ENCODE data around the gene TAF1B.
A peak's percentile ranks its signal among the peaks of the same experiment; 100 is the strongest.

The TAF1B gene

DNA sequence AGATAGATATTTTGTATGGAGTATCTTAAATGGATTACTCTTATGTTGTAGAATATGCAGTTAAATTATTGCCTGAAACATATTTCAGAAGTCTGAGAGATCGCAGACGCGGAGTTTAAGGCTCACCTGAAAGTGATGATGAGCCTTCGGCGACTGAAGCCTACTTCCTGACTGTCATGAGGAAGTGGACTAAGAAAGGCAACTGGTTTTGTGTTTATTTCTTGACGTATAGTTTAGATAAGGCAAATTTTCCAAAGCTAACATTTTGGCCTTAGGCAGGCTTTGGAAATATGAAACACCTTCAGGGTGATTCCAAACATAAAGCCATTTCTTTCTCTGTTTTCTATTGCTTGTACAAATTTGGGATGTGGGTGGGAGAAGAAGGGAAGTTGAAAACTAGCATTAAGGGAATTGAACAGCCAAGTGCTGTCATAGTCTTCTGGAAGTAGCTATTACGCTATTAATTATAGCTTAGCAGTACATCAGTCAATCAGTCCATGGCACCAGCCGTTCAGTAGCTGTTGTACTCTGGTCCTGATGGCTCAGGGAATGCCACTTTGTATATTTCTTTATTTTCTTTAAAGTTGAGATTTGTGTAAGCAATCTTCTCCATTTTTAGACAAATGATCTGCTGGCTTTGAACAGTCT lies 109.7 kb downstream of the TAF1B start:
- DNase-seq (ENCODE audit: extremely low spot score, insufficient read length, low read depth) (no peak), FAIRE-seq (no peak)

DNA sequence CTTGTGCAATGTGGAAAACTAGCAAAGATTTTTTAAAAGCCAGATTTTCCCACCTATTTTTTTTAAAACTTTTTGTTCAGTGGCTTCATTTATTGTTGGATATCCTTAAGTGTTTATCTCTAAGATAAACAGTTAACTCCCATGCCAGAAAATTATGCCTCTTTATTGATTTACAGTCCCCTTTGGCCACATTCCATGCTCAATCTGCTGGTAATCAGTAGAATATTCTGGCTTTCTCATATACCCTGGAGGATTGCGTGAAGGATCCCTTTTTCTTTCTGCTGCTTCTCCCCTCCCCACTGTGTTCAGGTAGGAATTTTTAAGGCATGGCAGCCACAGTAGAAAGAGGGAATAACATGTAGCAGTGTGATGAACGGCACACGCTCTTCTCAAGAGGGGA lies 110.9 kb downstream of the TAF1B start:
- DNase-seq (ENCODE audit: extremely low spot score, insufficient read length, low read depth) (no peak), FAIRE-seq (no peak)

DNA sequence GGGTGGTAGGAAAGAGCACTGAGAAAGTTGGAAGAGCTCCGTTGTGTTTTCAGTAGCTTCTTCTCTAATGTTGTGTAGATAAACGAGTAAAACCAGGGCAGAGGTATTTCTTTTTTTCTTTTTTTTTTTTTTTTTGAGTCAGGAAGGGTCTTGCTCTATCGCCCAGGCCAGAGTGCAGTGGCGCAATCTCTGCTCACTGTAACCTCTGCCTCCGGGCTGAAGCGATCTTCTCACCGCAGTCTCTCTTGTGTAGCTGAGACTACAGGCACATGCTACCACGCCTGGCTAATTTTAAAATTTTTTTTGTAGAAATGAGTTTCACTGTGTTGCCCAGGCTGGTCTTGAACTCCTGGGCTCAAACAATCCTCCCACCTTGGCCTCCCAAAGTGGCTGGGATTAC lies 114.8 kb downstream of the TAF1B start:
- FAIRE-seq = no peak
- DNase-seq (ENCODE audit: extremely low spot score, insufficient read length, low read depth) = no peak

- DNase-seq (ENCODE audit: extremely low spot score, insufficient read length, low read depth) = no peak
- FAIRE-seq = no peak
Measured at GRCh38 chr2:9959262-9959661, 116.0 kb downstream of the TAF1B start.

DNA sequence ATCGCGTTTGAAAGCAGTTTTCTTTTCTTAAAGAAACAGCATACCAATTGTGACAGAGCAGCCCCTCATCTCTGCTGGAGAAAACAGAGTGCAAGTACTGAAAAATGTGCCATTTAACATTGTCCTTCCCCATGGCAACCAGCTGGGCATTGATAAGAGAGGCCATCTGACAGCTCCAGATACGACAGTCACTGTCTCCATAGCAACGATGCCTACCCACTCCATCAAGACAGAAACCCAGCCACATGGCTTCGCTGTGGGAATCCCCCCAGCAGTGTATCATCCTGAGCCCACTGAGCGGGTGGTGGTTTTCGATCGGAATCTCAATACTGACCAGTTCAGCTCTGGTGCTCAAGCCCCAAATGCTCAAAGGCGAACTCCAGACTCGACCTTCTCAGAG lies 117.7 kb downstream of the TAF1B start:
- FAIRE-seq (no peak), DNase-seq (ENCODE audit: extremely low spot score, insufficient read length, low read depth) (no peak)

- no peak for DNase-seq (ENCODE audit: extremely low spot score, insufficient read length, low read depth)
- FAIRE-seq = no peak
Measured at GRCh38 chr2:9964334-9964980, 121.2 kb downstream of the TAF1B start.

- FAIRE-seq (peak; percentile 12), DNase-seq (ENCODE audit: extremely low spot score, insufficient read length, low read depth) (no peak)
Measured at GRCh38 chr2:9965119-9965822, 122.0 kb downstream of the TAF1B start.

- FAIRE-seq = no peak
- DNase-seq (ENCODE audit: extremely low spot score, insufficient read length, low read depth) = no peak
Measured at GRCh38 chr2:9966491-9967022, 123.3 kb downstream of the TAF1B start.

DNA sequence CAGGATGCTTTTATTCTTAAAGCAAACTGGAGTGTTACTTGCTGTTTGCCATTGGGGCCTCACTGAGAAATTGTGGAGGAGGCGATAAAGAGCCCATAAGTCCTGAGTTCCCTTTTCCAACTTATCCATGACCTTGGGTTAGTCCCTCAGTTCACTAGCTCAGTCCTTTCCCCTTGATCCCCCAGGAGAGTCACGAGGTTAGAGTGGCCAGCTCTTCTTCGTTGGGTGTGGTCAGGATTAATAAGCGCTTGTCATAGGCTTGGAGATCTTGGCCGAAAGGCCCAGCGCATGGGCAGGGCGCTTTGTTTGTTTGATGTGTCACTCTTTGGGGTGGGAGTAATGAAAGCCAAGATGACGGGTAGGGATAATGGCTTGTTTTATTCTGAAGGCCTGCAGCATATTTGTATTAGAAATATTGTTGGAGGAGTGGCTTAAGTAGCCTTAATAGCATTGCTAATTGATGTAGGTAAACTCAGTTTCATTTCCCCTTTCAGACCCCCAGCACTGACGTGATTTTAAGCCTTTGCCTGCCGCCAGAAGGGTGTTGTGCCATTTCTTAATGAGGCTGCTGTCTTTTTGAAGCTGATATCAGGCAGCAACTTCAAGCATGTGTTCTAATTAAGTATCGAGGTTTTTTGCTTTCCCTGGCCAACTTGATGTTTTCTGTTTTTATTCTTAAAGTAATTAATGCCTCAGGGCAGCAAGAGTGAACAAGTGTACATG lies 123.9 kb downstream of the TAF1B start:
- DNase-seq (ENCODE audit: extremely low spot score, insufficient read length, low read depth) = no peak
- FAIRE-seq = peak; percentile 31

DNA sequence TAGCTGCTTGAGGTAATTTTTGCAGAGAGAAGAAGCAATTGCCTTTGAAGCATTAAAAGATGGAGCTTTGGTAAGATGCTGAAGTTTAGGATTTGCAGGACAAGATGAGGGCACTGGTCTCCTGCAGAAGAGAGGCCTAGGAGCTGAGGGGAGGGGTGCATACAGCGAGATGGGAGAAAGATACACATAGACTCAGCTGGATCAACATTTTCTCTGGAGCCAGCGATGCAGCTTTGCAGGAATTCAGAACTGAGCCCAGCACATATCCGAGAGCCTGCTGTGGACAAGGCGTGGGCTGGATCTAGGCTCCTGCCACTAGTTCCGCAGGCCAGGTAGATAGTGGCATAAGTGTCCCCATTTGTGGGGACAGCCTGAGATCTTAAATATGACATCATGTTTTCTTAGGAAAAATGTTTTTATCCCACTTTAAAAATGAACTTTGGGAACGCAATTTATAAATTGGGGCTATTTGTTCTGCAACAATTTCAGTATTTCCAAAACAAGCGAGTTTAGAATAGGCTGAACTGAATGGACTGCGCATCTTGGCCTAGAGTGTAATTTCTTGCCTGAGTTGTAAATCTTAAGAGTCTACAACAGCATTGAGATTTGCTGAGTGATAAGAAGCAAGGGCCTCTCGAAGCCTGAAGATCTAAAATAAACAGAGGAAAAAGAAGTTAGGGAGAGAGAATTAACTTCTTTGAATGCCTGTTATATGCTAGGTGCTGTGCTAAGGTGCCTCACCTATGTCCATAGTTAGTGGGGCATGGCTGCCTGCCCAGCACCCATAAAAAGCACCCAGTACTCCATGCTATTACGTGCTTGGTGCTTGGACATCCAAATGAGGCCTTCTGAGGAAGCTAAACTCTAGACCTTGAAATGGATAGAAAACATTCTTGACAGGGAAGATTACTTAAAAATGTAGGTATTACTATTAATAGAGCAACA lies 125.6 kb downstream of the TAF1B start:
- no peak for DNase-seq (ENCODE audit: extremely low spot score, insufficient read length, low read depth)
- FAIRE-seq = no peak

- FAIRE-seq = no peak
- DNase-seq (ENCODE audit: extremely low spot score, insufficient read length, low read depth) = no peak
Measured at GRCh38 chr2:9970200-9971044, 127.1 kb downstream of the TAF1B start.

GRCh38 chr2:9971105-9971818 lies 128.0 kb downstream of the TAF1B start:
- DNase-seq (ENCODE audit: extremely low spot score, insufficient read length, low read depth) (no peak), FAIRE-seq (no peak)

DNA sequence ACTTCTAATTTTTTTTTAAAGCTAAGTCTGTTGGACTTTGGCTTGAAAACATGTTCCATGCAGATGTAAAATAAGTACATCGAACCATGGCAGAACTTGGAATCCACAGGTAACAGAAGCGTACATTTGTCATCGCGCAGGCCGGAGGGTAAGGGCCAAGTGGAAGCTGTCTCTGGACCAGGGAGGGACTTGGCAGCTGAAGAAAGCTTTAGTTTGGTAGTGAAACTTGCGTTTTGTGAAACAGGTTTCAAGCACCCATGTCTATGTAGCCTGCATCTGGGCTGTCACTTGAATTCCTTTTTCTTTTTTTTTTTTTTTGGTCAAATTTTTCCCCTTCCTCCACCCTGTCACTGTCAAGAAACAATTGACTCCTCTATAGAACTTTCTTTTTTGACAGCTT lies 128.6 kb downstream of the TAF1B start:
- FAIRE-seq (no peak), DNase-seq (ENCODE audit: extremely low spot score, insufficient read length, low read depth) (no peak)

DNA sequence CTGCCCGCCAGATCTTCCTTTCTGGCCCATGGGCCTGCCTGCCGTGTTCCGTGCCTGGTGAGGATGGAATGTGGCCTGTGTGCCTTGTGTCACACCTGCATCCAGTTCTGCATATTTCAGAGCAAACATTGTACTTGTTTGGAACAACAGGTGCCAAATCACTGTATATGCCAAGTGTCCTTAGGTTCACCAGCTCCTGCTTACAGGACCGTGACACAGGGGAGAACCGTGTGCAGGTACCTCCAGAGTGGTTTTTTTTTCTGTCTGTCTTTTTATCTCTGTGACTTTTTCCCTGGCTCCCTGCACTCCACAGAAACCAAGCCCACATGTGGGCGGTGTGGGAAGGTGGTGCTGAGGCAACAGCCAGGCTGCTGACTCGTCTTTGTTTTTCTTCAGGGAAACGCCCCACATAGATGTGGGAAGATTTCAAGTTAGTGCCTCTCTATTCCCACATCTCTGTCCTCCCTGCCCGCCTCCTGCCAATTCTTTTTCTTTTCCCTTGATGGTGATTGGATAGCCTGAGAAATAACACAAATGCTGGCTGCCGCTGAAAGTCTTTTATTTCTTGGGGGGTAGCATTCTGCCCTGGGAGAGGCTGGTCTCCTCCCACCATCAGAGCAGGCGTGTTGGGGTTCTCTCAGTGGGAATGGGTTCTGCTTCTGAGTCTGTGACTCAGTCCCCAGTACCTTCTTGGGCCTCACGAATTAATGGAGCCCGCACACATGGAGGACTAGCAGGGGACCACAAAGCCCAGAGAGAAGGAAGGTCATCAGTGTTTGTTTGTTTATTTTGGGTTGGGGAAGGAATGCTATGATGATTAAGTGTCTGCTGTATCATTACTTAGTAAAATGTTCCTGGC lies 129.6 kb downstream of the TAF1B start:
- DNase-seq (ENCODE audit: extremely low spot score, insufficient read length, low read depth) (no peak), FAIRE-seq (no peak)

DNA sequence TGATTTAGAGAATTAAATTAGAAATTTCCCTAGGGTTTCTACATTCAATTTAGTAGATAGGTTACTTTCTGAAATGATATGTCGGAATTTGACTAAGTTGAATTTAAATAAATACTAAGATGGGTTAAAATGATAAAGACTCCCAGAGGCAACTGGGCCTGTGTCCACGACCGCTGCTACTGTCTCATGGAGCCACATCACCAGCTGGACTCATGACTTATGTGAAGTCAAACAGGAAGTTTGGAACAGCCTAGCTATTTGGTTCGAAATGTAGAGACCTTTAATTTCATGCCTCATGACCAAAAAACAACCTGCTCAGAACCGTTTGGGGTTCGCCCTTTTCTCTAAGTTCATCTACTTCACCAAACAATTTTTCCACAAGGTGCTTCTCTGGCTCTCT lies 130.4 kb downstream of the TAF1B start:
- FAIRE-seq = no peak

DNA sequence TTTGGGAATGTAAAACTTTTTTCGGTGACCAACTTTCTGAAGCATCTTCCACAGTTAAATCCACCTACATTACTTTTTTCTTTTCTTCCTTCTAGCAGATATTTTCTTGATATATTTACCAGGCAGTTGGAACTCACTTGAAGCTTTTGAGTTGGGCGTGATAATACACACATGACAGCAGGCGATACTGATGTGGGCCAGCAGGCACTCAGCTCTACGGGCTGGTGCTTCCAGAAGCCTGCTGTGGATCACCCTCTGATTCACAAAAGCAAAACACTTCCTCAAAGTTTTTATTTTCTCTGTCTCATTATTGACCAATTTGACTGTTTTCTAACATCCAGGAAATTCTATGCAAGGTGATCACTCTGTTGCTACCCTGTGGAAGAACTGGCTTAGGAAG lies 131.1 kb downstream of the TAF1B start:
- DNase-seq (ENCODE audit: extremely low spot score, insufficient read length, low read depth) (no peak), FAIRE-seq (no peak)

More for the DNA sequence above, 130.4 kb downstream of the TAF1B start:
- no peak for DNase-seq (ENCODE audit: extremely low spot score, insufficient read length, low read depth)

GRCh38 chr2:9975328-9975727 lies 132.1 kb downstream of the TAF1B start:
- DNase-seq (ENCODE audit: extremely low spot score, insufficient read length, low read depth) (no peak), FAIRE-seq (no peak)
